GM21737 (cell line): ENCODE data around the gene INHBB.
"Not testable (repeated sequence)": the region's sequence is repeated elsewhere in the genome, so short reads cannot be mapped to it uniquely, and the experiment has no call there.

Experiments
- ATAC-seq: cut with Tn5 transposase; IDR thresholded peaks from one replicate; pipeline ENCODE4 v1.9.1; 2021; ENCODE audit warnings: mild to moderate bottlenecking, moderate library complexity; ENCODE audit not compliant: unreplicated experiment

The INHBB gene

GRCh38 chr2:120346026-120346666 is at the start of gene INHBB:
Gene INHBB, plus strand, starts transcription at chr2:120346136. Its CDS starts 53 bp downstream, at chr2:120346189.
- no peak for ATAC-seq

GRCh38 chr2:120298173-120298835 is 47.6 kb upstream of the INHBB start:
- ATAC-seq: no peak

- no peak for ATAC-seq
Measured at GRCh38 chr2:120299004-120299403, 46.9 kb upstream of the INHBB start.

GRCh38 chr2:120299561-120299960 is 46.4 kb upstream of the INHBB start:
- ATAC-seq: no peak

GRCh38 chr2:120300385-120300784 is 45.6 kb upstream of the INHBB start:
- ATAC-seq: no peak

- no peak for ATAC-seq
Measured at GRCh38 chr2:120301284-120301683, 44.7 kb upstream of the INHBB start.

- no peak for ATAC-seq
Measured at GRCh38 chr2:120302301-120302700, 43.6 kb upstream of the INHBB start.

GRCh38 chr2:120303177-120303576 is 42.8 kb upstream of the INHBB start:
- no peak for ATAC-seq

- ATAC-seq: no peak
Measured at GRCh38 chr2:120305296-120305695, 40.6 kb upstream of the INHBB start.

- no peak for ATAC-seq
Measured at GRCh38 chr2:120305937-120306490, 39.9 kb upstream of the INHBB start.

GRCh38 chr2:120307482-120307881 is 38.5 kb upstream of the INHBB start:
- ATAC-seq: no peak

GRCh38 chr2:120308038-120308910 is 37.7 kb upstream of the INHBB start:
- no peak for ATAC-seq

- no peak for ATAC-seq
Measured at GRCh38 chr2:120310136-120310535, 35.8 kb upstream of the INHBB start.

- not testable (repeated sequence) for ATAC-seq
Measured at GRCh38 chr2:120310841-120311240, 35.1 kb upstream of the INHBB start.

- no peak for ATAC-seq
Measured at GRCh38 chr2:120312076-120312475, 33.9 kb upstream of the INHBB start.

GRCh38 chr2:120312860-120313694 is 32.9 kb upstream of the INHBB start:
- peak; percentile 46 for ATAC-seq

GRCh38 chr2:120313695-120314615 is 32.0 kb upstream of the INHBB start:
- ATAC-seq: no peak

GRCh38 chr2:120314690-120315366 is 31.1 kb upstream of the INHBB start:
- ATAC-seq: no peak
